Measurements from ENCODE around the gene SEMA5A. TPM values are rescaled to one million over a fixed set of nuclear protein-coding genes. Genes with fewer than 3 reads are reported as not detected.

The SEMA5A gene
- not detected for polyA plus RNA-seq

GRCh38 chr5:9545992-9546851, at the start of gene SEMA5A:
TSS of gene SEMA5A (minus strand) at chr5:9546075. CDS start at chr5:9379946, 166,129 bp downstream.
- Mint-ChIP-seq H3K27me3 (peaks cover 15% of the 10 kb centered on the region), H3K4me1 (peaks cover 0 to 6% (median 0%) of the 10 kb centered on the region in 3 donors), H3K9me3 (peaks cover 0 to 2% (median 2%) of the 10 kb centered on the region in 3 donors), H3K4me3 (peak within 1 kb of the TSS in 1 of 4 donors; percentile 85), H3K27ac (no peak within 1 kb of the TSS), H3K36me3 (peaks cover 2% of the 10 kb centered on the region)

GRCh38 chr5:9594913-9595312, 49.0 kb upstream of the SEMA5A start:
- H3K27me3 Mint-ChIP-seq, result no peaks in the 10 kb centered on the region
- H3K4me3 Mint-ChIP-seq, result no peak overlapping the region
- H3K27ac Mint-ChIP-seq, result no peak overlapping the region
- peaks cover 3 to 7% (median 4%) of the 10 kb centered on the region in 3 donors for H3K9me3 Mint-ChIP-seq
- H3K4me1 Mint-ChIP-seq, result peaks cover 0 to 1% (median 0%) of the 10 kb centered on the region in 3 donors
- no peaks in the 10 kb centered on the region for H3K36me3 Mint-ChIP-seq

- Mint-ChIP-seq H3K36me3 (peaks cover 1% of the 10 kb centered on the region), H3K27me3 (no peaks in the 10 kb centered on the region), H3K27ac (peak overlapping the region in 1 of 3 donors; percentile 57), H3K4me1 (no peaks in the 10 kb centered on the region), H3K9me3 (peaks cover 3 to 5% (median 4%) of the 10 kb centered on the region in 3 donors), H3K4me3 (no peak overlapping the region)
These were observed 43.4 kb upstream of the SEMA5A start for GRCh38 chr5:9589049-9589835.

GRCh38 chr5:9588254-9588653, 42.4 kb upstream of the SEMA5A start:
- H3K4me3 Mint-ChIP-seq, result no peak overlapping the region
- peak overlapping the region in 1 of 3 donors; percentile 57 for H3K27ac Mint-ChIP-seq
- peaks cover 1% of the 10 kb centered on the region for H3K36me3 Mint-ChIP-seq
- no peaks in the 10 kb centered on the region for H3K27me3 Mint-ChIP-seq
- H3K9me3 Mint-ChIP-seq, result peaks cover 3 to 5% (median 4%) of the 10 kb centered on the region in 3 donors
- H3K4me1 Mint-ChIP-seq, result no peaks in the 10 kb centered on the region

- H3K9me3 Mint-ChIP-seq, result peaks cover under 1 to 5% (median 4%) of the 10 kb centered on the region in 3 donors
- H3K4me1 Mint-ChIP-seq, result no peaks in the 10 kb centered on the region
- peaks cover 1% of the 10 kb centered on the region for H3K36me3 Mint-ChIP-seq
- no peak overlapping the region for H3K27ac Mint-ChIP-seq
- H3K27me3 Mint-ChIP-seq, result no peaks in the 10 kb centered on the region
- no peak overlapping the region for H3K4me3 Mint-ChIP-seq
These were observed 41.3 kb upstream of the SEMA5A start for GRCh38 chr5:9587135-9587534.

GRCh38 chr5:9582406-9582805, 36.5 kb upstream of the SEMA5A start:
- no peak overlapping the region for H3K27ac Mint-ChIP-seq
- no peaks in the 10 kb centered on the region for H3K27me3 Mint-ChIP-seq
- H3K4me3 Mint-ChIP-seq, result no peak overlapping the region
- peaks cover 0 to 5% (median 2%) of the 10 kb centered on the region in 3 donors for H3K9me3 Mint-ChIP-seq
- no peaks in the 10 kb centered on the region for H3K36me3 Mint-ChIP-seq
- H3K4me1 Mint-ChIP-seq, result no peaks in the 10 kb centered on the region

- Mint-ChIP-seq H3K4me1 (peaks cover 0 to 1% (median 0%) of the 10 kb centered on the region in 3 donors), H3K27ac (no peak overlapping the region), H3K4me3 (no peak overlapping the region), H3K27me3 (no peaks in the 10 kb centered on the region), H3K36me3 (no peaks in the 10 kb centered on the region), H3K9me3 (peaks cover 0 to 22% (median 6%) of the 10 kb centered on the region in 3 donors)
These were observed 27.9 kb upstream of the SEMA5A start for GRCh38 chr5:9573796-9574195.

GRCh38 chr5:9572246-9572645, 26.4 kb upstream of the SEMA5A start:
- H3K27me3 Mint-ChIP-seq, result no peaks in the 10 kb centered on the region
- no peaks in the 10 kb centered on the region for H3K36me3 Mint-ChIP-seq
- H3K27ac Mint-ChIP-seq, result no peak overlapping the region
- peaks cover 0 to 25% (median 6%) of the 10 kb centered on the region in 3 donors for H3K9me3 Mint-ChIP-seq
- no peak overlapping the region for H3K4me3 Mint-ChIP-seq
- H3K4me1 Mint-ChIP-seq, result peaks cover 0 to 1% (median 0%) of the 10 kb centered on the region in 3 donors

- Mint-ChIP-seq H3K9me3 (peaks cover 0 to 25% (median 6%) of the 10 kb centered on the region in 3 donors), H3K27ac (no peak overlapping the region), H3K27me3 (no peaks in the 10 kb centered on the region)
These were observed 25.0 kb upstream of the SEMA5A start for GRCh38 chr5:9570876-9571275.

GRCh38 chr5:9567039-9567438, 21.2 kb upstream of the SEMA5A start:
- Mint-ChIP-seq H3K4me1 (peaks cover 0 to 1% (median 0%) of the 10 kb centered on the region in 3 donors), H3K27ac (no peak overlapping the region), H3K4me3 (no peak overlapping the region), H3K27me3 (no peaks in the 10 kb centered on the region), H3K36me3 (no peaks in the 10 kb centered on the region), H3K9me3 (peaks cover 0 to 23% (median 10%) of the 10 kb centered on the region in 3 donors)

More at GRCh38 chr5:9570876-9571275, 25.0 kb upstream of the SEMA5A start:
- Mint-ChIP-seq H3K4me3 (no peak overlapping the region), H3K4me1 (peaks cover 0 to 1% (median 0%) of the 10 kb centered on the region in 3 donors), H3K36me3 (no peaks in the 10 kb centered on the region)

- no peaks in the 10 kb centered on the region for H3K27me3 Mint-ChIP-seq
- H3K27ac Mint-ChIP-seq, result no peak overlapping the region
- H3K4me1 Mint-ChIP-seq, result peaks cover 0 to 2% (median 0%) of the 10 kb centered on the region in 3 donors
- no peaks in the 10 kb centered on the region for H3K36me3 Mint-ChIP-seq
- H3K4me3 Mint-ChIP-seq, result no peak overlapping the region
- peaks cover 0 to 13% (median 7%) of the 10 kb centered on the region in 3 donors for H3K9me3 Mint-ChIP-seq
These were observed 18.9 kb upstream of the SEMA5A start for GRCh38 chr5:9564752-9565151.

- H3K27ac Mint-ChIP-seq, result no peak overlapping the region
These were observed 16.3 kb upstream of the SEMA5A start for GRCh38 chr5:9562141-9562540.

GRCh38 chr5:9559965-9560364, 14.1 kb upstream of the SEMA5A start:
- Mint-ChIP-seq H3K4me3 (no peak overlapping the region), H3K9me3 (peaks cover 0 to 11% (median 7%) of the 10 kb centered on the region in 3 donors), H3K27me3 (no peaks in the 10 kb centered on the region), H3K4me1 (peaks cover 0 to 1% (median 0%) of the 10 kb centered on the region in 3 donors), H3K36me3 (peaks cover 2% of the 10 kb centered on the region), H3K27ac (no peak overlapping the region)

More at GRCh38 chr5:9562141-9562540, 16.3 kb upstream of the SEMA5A start:
- H3K36me3 Mint-ChIP-seq, result no peaks in the 10 kb centered on the region
- H3K9me3 Mint-ChIP-seq, result peaks cover 0 to 7% (median 5%) of the 10 kb centered on the region in 3 donors
- no peaks in the 10 kb centered on the region for H3K27me3 Mint-ChIP-seq
- no peak overlapping the region for H3K4me3 Mint-ChIP-seq
- peaks cover 0 to 1% (median 0%) of the 10 kb centered on the region in 3 donors for H3K4me1 Mint-ChIP-seq

- Mint-ChIP-seq H3K9me3 (peaks cover 0 to 11% (median 1%) of the 10 kb centered on the region in 3 donors), H3K4me3 (no peak overlapping the region), H3K36me3 (peaks cover 2% of the 10 kb centered on the region), H3K27ac (no peak overlapping the region), H3K4me1 (peaks cover 0 to 1% (median 0%) of the 10 kb centered on the region in 3 donors), H3K27me3 (no peaks in the 10 kb centered on the region)
These were observed 12.6 kb upstream of the SEMA5A start for GRCh38 chr5:9558319-9558965.

Measured in IgD-negative memory B cell (primary cell).